Endothelial cell of umbilical vein (primary cell): ENCODE results near the gene CHCHD3. TPM values are rescaled to one million over a fixed set of nuclear protein-coding genes. Genes with fewer than 3 reads are reported as not detected.

Experiments used
- BruUV-seq: library from RNA; stranded (reverse); fragments of 400-500 nt; replicated peaks from 2 replicates; lab custom pipeline; 2021; lab: Mats Ljungman, UMichigan
- CTCF ChIA-PET: fragments of 300-600, 350-600 bp; sonication (Branson Sonifier 250); formaldehyde crosslinking; loops from one replicate; lab custom pipeline; 2021; ENCODE audit warnings: antibody characterized with exemption, inconsistent platforms; lab: Charles Lee
- POLR2A ChIA-PET: fragments of 300-600, 350-600 bp; sonication (Branson Sonifier 250); formaldehyde crosslinking; loops from one replicate; lab custom pipeline; 2021; ENCODE audit warnings: antibody characterized with exemption, inconsistent platforms; lab: Charles Lee
- DNase-seq: peaks from one replicate; pipeline ENCODE4 v3.0.0-alpha.2; 2011; ENCODE audit warnings: low read depth, low spot score
- FAIRE-seq: peaks from 2 replicates; lab custom pipeline; 2011; peaks lifted over from hg19 to GRCh38; lab: Jason Lieb, UNC
- H2AFZ ChIP-seq: 2 replicates; pipeline ENCODE4 v1.6.0; 2012; ENCODE audit warnings: low read depth, low read length, control low read depth, inconsistent platforms
- H3K27ac ChIP-seq: 2 replicates; pipeline ENCODE4 v1.5.1; 2011; ENCODE audit warnings: low read depth, mild to moderate bottlenecking, control low read depth, low read length, moderate library complexity; ENCODE audit not compliant: insufficient read depth
- H3K27me3 ChIP-seq, 2 experiments: 2 replicates each; pipeline versions ENCODE4 v1.6.0 to v1.6.1; 2011; ENCODE audit warnings: low read length in 2 of 2, mixed read lengths in 1 of 2; ENCODE audit not compliant: control insufficient read depth in 2 of 2, insufficient read depth in 2 of 2
- H3K36me3 ChIP-seq, 2 experiments: 2 replicates in 1 of 2; 3 replicates in 1 of 2; pipeline ENCODE4 v1.5.1; 2011; ENCODE audit warnings: low read length in 2 of 2, mild to moderate bottlenecking in 1 of 2, moderate library complexity in 1 of 2; ENCODE audit not compliant: control insufficient read depth in 2 of 2, insufficient read depth in 2 of 2; ENCODE audit errors: extremely low read depth in 1 of 2
- H3K4me1 ChIP-seq: 3 replicates; pipeline ENCODE4 v1.5.1; 2011; ENCODE audit warnings: mild to moderate bottlenecking, low read length; ENCODE audit not compliant: control insufficient read depth, insufficient read depth; ENCODE audit errors: extremely low read depth
- H3K4me2 ChIP-seq: 2 replicates; pipeline ENCODE4 v1.6.1; 2011; ENCODE audit warnings: low read length, control low read depth, mixed read lengths; ENCODE audit not compliant: insufficient read depth
- H3K4me3 ChIP-seq, 3 experiments: fragments of 200-600 bp in 1 of 3; sonication (generic), shearing (Covaris generic) in 1 of 3; replicated peaks in 1 of 3; 2 replicates each; pipeline ENCODE4 v1.5.1; 2011 to 2016; ENCODE audit warnings: control low read depth in 3 of 3, low read length in 3 of 3, mild to moderate bottlenecking in 2 of 3, inconsistent platforms in 1 of 3, low read depth in 1 of 3, moderate library complexity in 1 of 3; ENCODE audit not compliant: insufficient read depth in 1 of 3
- H3K79me2 ChIP-seq: 2 replicates; pipeline ENCODE4 v1.6.0; 2012; ENCODE audit warnings: low read length, inconsistent platforms; ENCODE audit not compliant: control insufficient read depth, insufficient read depth
- H3K9ac ChIP-seq: replicated peaks from 2 replicates; pipeline ENCODE3; 2011; ENCODE audit warnings: low read length, control low read depth; ENCODE audit not compliant: insufficient read depth; ENCODE audit errors: extremely low read depth
- H3K9me1 ChIP-seq: replicated peaks from 3 replicates; pipeline ENCODE4 v1.6.0; 2011; ENCODE audit warnings: mild to moderate bottlenecking, low read length; ENCODE audit not compliant: control insufficient read depth, insufficient read depth; ENCODE audit errors: extremely low read depth
- H3K9me3 ChIP-seq: replicated peaks from 2 replicates; pipeline ENCODE4 v1.5.1; 2012; ENCODE audit warnings: low read length, inconsistent platforms; ENCODE audit not compliant: control insufficient read depth, insufficient read depth
- H4K20me1 ChIP-seq: replicated peaks from 2 replicates; pipeline ENCODE3; 2011; ENCODE audit warnings: mild to moderate bottlenecking, low read length; ENCODE audit not compliant: control insufficient read depth, insufficient read depth; ENCODE audit errors: extremely low read depth
- CTCF ChIP-seq, 2 donors: IDR thresholded peaks; 1 replicate in 1 of 2; 2 replicates in 1 of 2; pipeline ENCODE4 v1.5.1; 2011; ENCODE audit warnings: low read length in 2 of 2, mild to moderate bottlenecking in 2 of 2, moderate library complexity in 2 of 2, control low read depth in 1 of 2, inconsistent platforms in 1 of 2, low read depth in 1 of 2; ENCODE audit not compliant: insufficient read depth in 1 of 2; ENCODE audit errors: extremely low read depth in 1 of 2
- EZH2 ChIP-seq: IDR thresholded peaks from 2 replicates; pipeline ENCODE4 v1.6.1; 2012; ENCODE audit warnings: borderline replicate concordance, low read depth, mild to moderate bottlenecking, moderate library complexity, low read length, inconsistent platforms; ENCODE audit not compliant: severe bottlenecking
- FOS ChIP-seq: IDR thresholded peaks from 2 replicates; pipeline ENCODE4 v1.6.1; 2011; ENCODE audit warnings: mild to moderate bottlenecking, low read length, moderate library complexity, borderline replicate concordance; ENCODE audit not compliant: insufficient read depth
- GATA2 ChIP-seq: IDR thresholded peaks from 2 replicates; pipeline ENCODE4 v1.7.0; 2011; ENCODE audit warnings: low read depth, mild to moderate bottlenecking, moderate library complexity, mixed read lengths, low read length; ENCODE audit not compliant: insufficient read length, insufficient read depth
- JUN ChIP-seq: IDR thresholded peaks from 2 replicates; pipeline ENCODE4 v1.6.1; 2011; ENCODE audit warnings: borderline replicate concordance, low read depth; ENCODE audit not compliant: insufficient read length, insufficient read depth
- MAX ChIP-seq: IDR thresholded peaks from 2 replicates; pipeline ENCODE4 v1.6.1; 2011; ENCODE audit not compliant: insufficient read depth, insufficient read length
- MYC ChIP-seq: IDR thresholded peaks from one replicate; pipeline ENCODE4 v1.6.1; 2011; ENCODE audit warnings: mild to moderate bottlenecking, low read depth, low read length
- POLR2A ChIP-seq: IDR thresholded peaks from 2 replicates; pipeline ENCODE4 v1.6.1; 2012; ENCODE audit warnings: low read depth, mild to moderate bottlenecking, control low read depth, low read length
- POLR2AphosphoS5 ChIP-seq: IDR thresholded peaks from 2 replicates; pipeline ENCODE4 v1.6.1; 2012; ENCODE audit warnings: low read depth, mild to moderate bottlenecking, control low read depth, low read length, moderate library complexity; ENCODE audit not compliant: insufficient read depth
- dilution Hi-C: fragments of 300-500 bp; cut with MboI; formaldehyde crosslinking; loops from one replicate; pipeline ENCODE4 v1.15.0; 2019; ENCODE audit warnings: low sequenced_read_pairs; ENCODE audit not compliant: extremely low pct_ligation_motif_present
- intact Hi-C: fragments of 100-400 bp; cut with micrococcal nuclease; formaldehyde crosslinking; loops from one replicate; pipeline ENCODE4 v1.10.0; 2022
- polyA plus RNA-seq, 4 experiments: library from polyadenylated mRNA; depleted of rRNA in 3 of 4; stranded (reverse) in 3 of 4; unstranded in 1 of 4; fragments of >200 nt; gene quantifications; 2 replicates each; pipeline versions ENCODE4 v1.2.1 to v1.2.3, GENCODE V29; 2011 to 2012; ENCODE audit warnings: missing spikeins in 1 of 4
- total RNA-seq: library from RNA; stranded (reverse); gene quantifications from 2 replicates; pipeline ENCODE4 v1.2.3, GENCODE V29; 2021

The CHCHD3 gene
- total and polyA plus RNA-seq, 2 donors (not counting 3 experiments of a cell fraction or from before 2014, with no cell fraction given), result 22.0 to 63.7 TPM

GRCh38 chr7:132789281-132789680 lies 292.6 kb downstream of the CHCHD3 start:
- Histone ChIP-seq H3K79me2 (no peaks in the 10 kb centered on the region), H4K20me1 (no peaks in the 10 kb centered on the region), H3K9me1 (no peaks in the 10 kb centered on the region), H3K4me1 (peaks cover 3% of the 10 kb centered on the region), H2AFZ (no peak overlapping the region), H3K36me3 (no peaks in the 10 kb centered on the region), H3K9me3 (no peaks in the 10 kb centered on the region), H3K4me3 (no peak overlapping the region), H3K4me2 (no peak overlapping the region), H3K27me3 (no peaks in the 10 kb centered on the region), H3K27ac (no peak overlapping the region), H3K9ac (no peak overlapping the region)
- ChIA-PET POLR2A (no interaction called here), CTCF (interaction anchor here (1.1 to 1.4 kb wide), 2 partner anchors 9 to 15 kb away, joined by 3 to 5 read pairs; no protein-coding TSS in a partner anchor)
- DNase-seq (no peak), FAIRE-seq (no peak)
- dilution Hi-C loops, result no loop called here
- intact Hi-C loops, result no loop called here
- no TSS peak for BruUV-seq
- TF ChIP-seq JUN, result no peak

DNA sequence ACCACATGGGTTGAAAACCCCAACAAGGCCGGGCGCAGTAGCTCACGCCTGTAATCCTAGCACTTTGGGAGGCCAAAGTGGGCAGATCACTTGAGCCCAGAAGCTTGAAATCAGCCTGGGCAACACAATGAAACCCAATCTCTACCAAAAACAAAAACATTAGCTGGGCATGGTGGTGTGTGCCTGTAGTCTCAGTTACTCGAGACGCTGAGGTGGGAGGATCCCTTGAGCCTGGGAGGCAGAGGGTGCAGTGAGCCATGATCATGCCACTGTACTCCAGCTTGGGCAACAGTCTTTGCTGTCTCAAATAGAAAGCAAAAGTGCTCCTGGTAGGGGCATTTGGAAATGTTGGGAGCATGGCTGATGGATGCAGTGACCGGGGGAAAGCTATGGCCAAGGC lies 296.0 kb downstream of the CHCHD3 start:
- Histone ChIP-seq H3K9ac (no peak overlapping the region), H3K9me1 (no peaks in the 10 kb centered on the region), H3K36me3 (peaks cover 0 to 2% of the 10 kb centered on the region in 2 experiments), H3K27me3 (no peaks in the 10 kb centered on the region), H2AFZ (no peak overlapping the region), H4K20me1 (no peaks in the 10 kb centered on the region), H3K9me3 (no peaks in the 10 kb centered on the region), H3K4me2 (no peak overlapping the region), H3K4me3 (no peak overlapping the region), H3K4me1 (no peaks in the 10 kb centered on the region), H3K27ac (no peak overlapping the region), H3K79me2 (no peaks in the 10 kb centered on the region)
- FAIRE-seq, result no peak
- CTCF ChIA-PET, result interaction anchor here (1.2 kb wide), 1 partner anchor 9 kb away, joined by 3 read pairs; no protein-coding TSS in a partner anchor
- BruUV-seq, result no TSS peak
- POLR2A ChIA-PET, result no interaction called here
- intact Hi-C loops (no loop called here), dilution Hi-C loops (no loop called here)
- no peak for TF ChIP-seq MAX
- no peak for TF ChIP-seq FOS
- no peak for TF ChIP-seq GATA2
- no peak for TF ChIP-seq EZH2
- TF ChIP-seq POLR2A, result no peak
- TF ChIP-seq POLR2AphosphoS5, result no peak
- no peak for TF ChIP-seq CTCF (IDR thresholded peaks at IDR 0.05; ENCODE audit: extremely low read depth in 1 of 2, insufficient read depth in 1 of 2, low read depth in 1 of 2, low read length in 2 of 2)
- no peak for TF ChIP-seq MYC
- TF ChIP-seq JUN, result no peak
- DNase-seq, result no peak
